GM12873 (cell line): ENCODE data around the gene GMPPB.

Source experiments
- CTCF ChIP-seq: IDR thresholded peaks from 2 replicates; pipeline ENCODE4 v1.5.1; 2012; ENCODE audit warnings: low read depth, mild to moderate bottlenecking, moderate library complexity, low read length, control low read depth; ENCODE audit not compliant: insufficient read depth; ENCODE audit errors: missing control alignments

GMPPB gene

GRCh38 chr3:49709852-49710251 lies 13.9 kb downstream of the GMPPB start:
- TF ChIP-seq CTCF: no peak

GRCh38 chr3:49707113-49707480 lies 16.7 kb downstream of the GMPPB start:
- TF ChIP-seq CTCF: no peak

GRCh38 chr3:49706456-49707112 lies 17.2 kb downstream of the GMPPB start:
- no peak for TF ChIP-seq CTCF

- TF ChIP-seq CTCF: no peak
These were observed 18.3 kb downstream of the GMPPB start for GRCh38 chr3:49705390-49705960.

GRCh38 chr3:49704629-49705028 lies 19.1 kb downstream of the GMPPB start:
- TF ChIP-seq CTCF: no peak

GRCh38 chr3:49703956-49704355 lies 19.8 kb downstream of the GMPPB start:
- no peak for TF ChIP-seq CTCF

GRCh38 chr3:49703443-49703927 lies 20.3 kb downstream of the GMPPB start:
- TF ChIP-seq CTCF: peak; percentile 94
